Upper lobe of left lung (tissue), 4 donors: ENCODE results near the gene CACUL1.

Source experiments
- CTCF ChIP-seq, 6 experiments: fragments of 450-650 bp in 4 of 6; fragments of 200-600 bp in 2 of 6; sonication (generic) in 2 of 6; IDR thresholded peaks; one replicate each; pipeline ENCODE4 v1.5.1; 2016 to 2019; ENCODE audit warnings: antibody characterized with exemption in 6 of 6
- EP300 ChIP-seq, 4 donors: sonication (generic); formaldehyde crosslinking; IDR thresholded peaks; one replicate each; pipeline ENCODE4 v1.5.1; 2017; ENCODE audit warnings: antibody characterized with exemption in 4 of 4, control low read depth in 2 of 4
- POLR2AphosphoS5 ChIP-seq, 2 donors: sonication (generic); formaldehyde crosslinking; IDR thresholded peaks; one replicate each; pipeline ENCODE4 v1.5.1; 2017; ENCODE audit warnings: antibody characterized with exemption in 2 of 2

DNA sequence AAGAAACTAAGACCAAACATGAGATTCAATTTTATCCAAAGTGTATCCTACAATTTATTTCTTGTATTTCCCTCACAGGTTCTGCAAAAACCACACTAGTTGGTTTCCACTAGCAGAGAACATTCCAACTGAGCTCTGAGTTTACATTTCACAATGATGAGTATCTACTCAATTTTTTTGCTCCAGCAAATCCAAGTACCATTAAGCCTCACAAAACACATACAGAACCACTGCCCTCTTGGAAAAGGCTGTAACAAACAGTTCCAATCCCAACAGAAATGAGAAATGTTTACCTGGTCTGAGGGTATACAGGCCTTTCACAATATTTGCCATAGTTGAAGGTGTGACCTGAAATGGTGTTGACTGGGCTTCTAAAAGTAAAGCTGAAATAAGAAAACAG, 59.9 kb downstream of the CACUL1 start:
- no peak for TF ChIP-seq POLR2AphosphoS5 (IDR thresholded peaks at IDR 0.05)
- TF ChIP-seq CTCF (IDR thresholded peaks at IDR 0.05) = no peak
- TF ChIP-seq EP300 (IDR thresholded peaks at IDR 0.05) = no peak
